Immature natural killer cell (primary cell): ENCODE measurements around the gene KLHL14. TPM values are rescaled to one million over a fixed set of nuclear protein-coding genes. Genes with fewer than 3 reads are reported as not detected.
"Not testable (repeated sequence)": the region's sequence is repeated elsewhere in the genome, so short reads cannot be mapped to it uniquely, and the experiment has no call there.

ENCODE experiments used
- DNase-seq, 3 donors: peaks; one replicate each; pipeline ENCODE4 v3.0.0; 2022; ENCODE audit warnings: mixed read lengths in 1 of 3
- H3K27ac Mint-ChIP-seq, 6 donors: one replicate each; pipeline ENCODE4 v1.8.0; 2020; ENCODE audit warnings: mixed read lengths in 6 of 6, mild to moderate bottlenecking in 5 of 6, inconsistent platforms in 4 of 6, moderate library complexity in 3 of 6
- H3K27me3 Mint-ChIP-seq, 3 donors: one replicate each; pipeline ENCODE4 v1.8.0; 2020 to 2021; ENCODE audit warnings: low read depth in 3 of 3, mild to moderate bottlenecking in 3 of 3, mixed read lengths in 3 of 3, moderate library complexity in 3 of 3, inconsistent platforms in 1 of 3
- H3K36me3 Mint-ChIP-seq, 3 donors: one replicate each; pipeline ENCODE4 v1.8.0; 2020; ENCODE audit warnings: mixed read lengths in 3 of 3, inconsistent platforms in 2 of 3, mild to moderate bottlenecking in 2 of 3
- H3K4me1 Mint-ChIP-seq, 2 donors: one replicate each; pipeline ENCODE4 v1.8.0; 2020; ENCODE audit warnings: inconsistent platforms in 2 of 2, mild to moderate bottlenecking in 2 of 2, mixed read lengths in 2 of 2, moderate library complexity in 1 of 2
- H3K4me3 Mint-ChIP-seq, 5 donors: one replicate each; pipeline ENCODE4 v1.8.0; 2020; ENCODE audit warnings: mild to moderate bottlenecking in 5 of 5, mixed read lengths in 5 of 5, inconsistent platforms in 3 of 5, moderate library complexity in 3 of 5
- H3K9me3 Mint-ChIP-seq, 6 donors: one replicate each; pipeline ENCODE4 v1.8.0; 2020; ENCODE audit warnings: mild to moderate bottlenecking in 6 of 6, mixed read lengths in 6 of 6, inconsistent platforms in 4 of 6, moderate library complexity in 3 of 6
- polyA plus RNA-seq, 3 donors: library from polyadenylated mRNA; unstranded; fragments of 300-500 nt; fragmentation: Illumina TruSeq; gene quantifications; one replicate each; pipeline ENCODE4 v1.2.3, GENCODE V29; 2021

Gene KLHL14
- polyA plus RNA-seq, 3 donors from 2014 or later: 0.07 TPM; not detected in 2

- Mint-ChIP-seq H3K27me3 (peaks cover 0 to 3% (median 2%) of the 10 kb centered on the region in 3 donors), H3K9me3 (peaks cover 0 to 2% (median under 1%) of the 10 kb centered on the region in 6 donors), H3K27ac (no peak overlapping the region), H3K4me1 (no peaks in the 10 kb centered on the region), H3K36me3 (no peaks in the 10 kb centered on the region), H3K4me3 (no peak overlapping the region)
- no peak for DNase-seq
Measured at GRCh38 chr18:32684096-32684495, 88.7 kb downstream of the KLHL14 start.

DNA sequence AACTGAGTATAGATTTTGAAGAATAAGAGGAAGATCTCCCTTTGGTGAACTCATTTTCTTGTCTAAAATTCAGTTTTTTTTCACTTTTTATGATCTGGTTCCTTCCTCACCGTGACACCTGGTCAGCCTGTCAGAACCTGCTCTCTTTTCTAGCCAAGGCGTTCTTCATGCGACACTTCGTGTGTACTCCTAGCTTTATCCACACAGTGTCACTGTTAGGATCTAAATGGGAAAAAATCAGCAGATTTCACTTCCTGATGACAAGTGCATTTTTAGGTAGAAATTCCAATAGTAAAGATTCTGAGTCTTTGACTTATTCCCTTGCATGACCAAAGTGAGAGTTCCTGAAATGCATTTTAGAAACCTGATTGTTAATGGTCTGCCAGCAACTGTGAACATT, 89.8 kb downstream of the KLHL14 start:
- no peak for DNase-seq
- no peaks in the 10 kb centered on the region for H3K4me1 Mint-ChIP-seq
- H3K4me3 Mint-ChIP-seq: no peak overlapping the region
- peaks cover 0 to 3% (median under 1%) of the 10 kb centered on the region in 6 donors for H3K9me3 Mint-ChIP-seq
- H3K27me3 Mint-ChIP-seq: peaks cover 0 to 5% (median 2%) of the 10 kb centered on the region in 3 donors
- no peaks in the 10 kb centered on the region for H3K36me3 Mint-ChIP-seq
- no peak overlapping the region for H3K27ac Mint-ChIP-seq

DNA sequence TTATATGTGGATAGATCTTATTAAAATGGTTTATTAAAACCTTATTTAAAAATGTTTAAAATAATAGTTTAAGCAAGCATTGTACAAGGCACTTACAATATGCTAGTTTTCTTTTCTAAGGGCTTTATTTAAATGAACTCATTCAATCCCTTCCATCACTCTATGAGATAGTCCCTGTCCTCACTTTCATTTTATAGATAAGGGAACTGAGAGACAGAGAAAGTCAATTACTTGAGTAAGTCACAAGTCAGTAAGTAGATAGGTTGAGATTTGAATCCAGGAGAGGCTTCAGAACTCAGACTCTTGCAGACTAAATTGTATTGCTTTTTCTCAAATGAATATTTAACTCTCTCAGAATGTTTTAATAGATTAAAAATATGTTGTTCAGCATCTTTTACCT, 95.2 kb downstream of the KLHL14 start:
- H3K4me1 Mint-ChIP-seq: no peaks in the 10 kb centered on the region
- peaks cover 0 to 6% (median under 1%) of the 10 kb centered on the region in 6 donors for H3K9me3 Mint-ChIP-seq
- no peak for DNase-seq
- H3K27ac Mint-ChIP-seq: no peak overlapping the region
- H3K4me3 Mint-ChIP-seq: no peak overlapping the region
- H3K27me3 Mint-ChIP-seq: peaks cover 0 to 5% (median 2%) of the 10 kb centered on the region in 3 donors
- no peaks in the 10 kb centered on the region for H3K36me3 Mint-ChIP-seq

DNA sequence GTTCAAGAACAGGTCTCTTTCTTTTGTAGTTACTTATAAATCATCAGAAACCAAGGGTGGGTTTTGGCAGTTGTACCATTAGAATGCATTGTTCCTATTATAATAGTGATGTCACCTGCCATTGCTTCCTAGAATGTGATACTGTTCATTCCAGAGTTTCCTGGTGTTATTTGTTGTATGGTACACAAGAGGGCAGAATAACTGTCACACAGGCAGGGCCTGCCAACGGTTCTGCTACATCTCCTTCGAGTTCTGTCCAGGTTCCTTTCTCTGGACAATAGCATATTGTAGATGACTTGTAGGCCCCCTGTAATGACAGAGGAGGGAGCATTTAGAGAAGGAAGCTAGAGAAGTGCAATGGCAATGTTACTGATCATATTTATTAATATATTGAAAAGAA, 98.3 kb downstream of the KLHL14 start:
- peaks cover 0 to 6% (median 0%) of the 10 kb centered on the region in 6 donors for H3K9me3 Mint-ChIP-seq
- DNase-seq: no peak
- no peak overlapping the region for H3K4me3 Mint-ChIP-seq
- H3K27ac Mint-ChIP-seq: no peak overlapping the region
- no peaks in the 10 kb centered on the region for H3K36me3 Mint-ChIP-seq
- no peaks in the 10 kb centered on the region for H3K4me1 Mint-ChIP-seq
- peaks cover 0 to 2% (median 0%) of the 10 kb centered on the region in 3 donors for H3K27me3 Mint-ChIP-seq

DNA sequence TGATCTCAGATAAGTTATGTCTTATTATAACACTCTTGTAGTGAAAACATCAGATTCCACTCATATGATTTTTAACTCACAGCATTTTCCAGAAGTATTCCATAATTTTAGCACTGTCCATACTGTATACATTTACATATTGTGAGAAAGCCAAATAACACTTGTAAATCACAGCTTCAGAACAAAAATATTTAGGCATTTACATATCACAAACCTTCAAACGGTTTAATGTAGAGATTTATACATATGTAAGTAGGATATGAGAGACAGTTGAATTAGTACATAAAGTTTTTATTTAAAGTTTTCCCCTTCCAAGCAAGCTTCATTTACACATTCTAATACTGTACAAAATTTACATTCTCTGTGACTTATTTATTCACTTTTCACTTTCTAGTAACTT, 100.4 kb downstream of the KLHL14 start:
- Mint-ChIP-seq H3K27ac (no peak overlapping the region), H3K9me3 (peaks cover 0 to 6% (median 0%) of the 10 kb centered on the region in 6 donors), H3K27me3 (no peaks in the 10 kb centered on the region), H3K4me3 (no peak overlapping the region), H3K36me3 (no peaks in the 10 kb centered on the region), H3K4me1 (no peaks in the 10 kb centered on the region)
- no peak for DNase-seq

DNA sequence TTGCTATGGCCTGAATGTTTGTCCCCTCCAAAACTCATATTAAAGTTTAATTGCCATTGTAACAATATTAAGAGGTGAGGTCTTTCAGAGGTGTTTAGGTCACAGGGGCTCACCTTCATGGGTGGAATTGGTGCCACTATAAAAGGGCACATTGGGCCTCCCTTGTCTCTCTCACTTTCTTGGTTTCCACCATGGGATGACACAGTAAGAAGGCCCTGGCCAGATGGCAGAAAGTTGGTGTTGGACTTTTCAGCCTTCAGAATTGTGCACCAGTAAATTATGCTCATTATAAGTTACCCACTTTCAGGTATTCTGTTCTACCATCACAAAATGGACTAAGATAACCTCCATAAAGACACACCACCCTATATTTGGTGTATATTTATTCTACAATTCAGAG, 102.1 kb downstream of the KLHL14 start:
- Mint-ChIP-seq H3K27me3 (peaks cover 0 to 2% (median 0%) of the 10 kb centered on the region in 3 donors), H3K4me1 (no peaks in the 10 kb centered on the region), H3K9me3 (peaks cover 0 to 3% (median 0%) of the 10 kb centered on the region in 6 donors), H3K4me3 (no peak overlapping the region), H3K36me3 (no peaks in the 10 kb centered on the region), H3K27ac (no peak overlapping the region)
- no peak for DNase-seq

GRCh38 chr18:32669549-32670165, 103.2 kb downstream of the KLHL14 start:
- peaks cover 0 to 2% (median 0%) of the 10 kb centered on the region in 3 donors for H3K27me3 Mint-ChIP-seq
- no peak for DNase-seq
- no peaks in the 10 kb centered on the region for H3K36me3 Mint-ChIP-seq
- H3K4me3 Mint-ChIP-seq: no peak overlapping the region
- no peaks in the 10 kb centered on the region for H3K4me1 Mint-ChIP-seq
- peaks cover 0 to 3% (median 0%) of the 10 kb centered on the region in 6 donors for H3K9me3 Mint-ChIP-seq
- H3K27ac Mint-ChIP-seq: no peak overlapping the region

GRCh38 chr18:32668956-32669355, 103.9 kb downstream of the KLHL14 start:
- Mint-ChIP-seq H3K9me3 (peaks cover 0 to 3% (median 0%) of the 10 kb centered on the region in 6 donors), H3K27me3 (peaks cover 0 to 2% (median 0%) of the 10 kb centered on the region in 3 donors), H3K27ac (no peak overlapping the region), H3K36me3 (no peaks in the 10 kb centered on the region), H3K4me1 (no peaks in the 10 kb centered on the region), H3K4me3 (no peak overlapping the region)
- no peak for DNase-seq

- H3K9me3 Mint-ChIP-seq: peaks cover 2 to 11% (median 5%) of the 10 kb centered on the region in 6 donors
- peaks cover 0 to 3% (median 0%) of the 10 kb centered on the region in 3 donors for H3K27me3 Mint-ChIP-seq
Measured at GRCh38 chr18:32661486-32662299, 111.1 kb downstream of the KLHL14 start.

GRCh38 chr18:32654507-32654906, 118.3 kb downstream of the KLHL14 start:
- not testable (repeated sequence) for DNase-seq, H3K36me3 Mint-ChIP-seq, H3K4me1 Mint-ChIP-seq, H3K27ac Mint-ChIP-seq, H3K4me3 Mint-ChIP-seq, H3K27me3 Mint-ChIP-seq
- H3K9me3 Mint-ChIP-seq: peaks cover 4 to 25% (median 9%) of the 10 kb centered on the region in 6 donors

More at GRCh38 chr18:32661486-32662299, 111.1 kb downstream of the KLHL14 start:
- H3K36me3 Mint-ChIP-seq: no peaks in the 10 kb centered on the region
- DNase-seq: no peak
- H3K27ac Mint-ChIP-seq: no peak overlapping the region
- no peak overlapping the region for H3K4me3 Mint-ChIP-seq
- no peaks in the 10 kb centered on the region for H3K4me1 Mint-ChIP-seq

DNA sequence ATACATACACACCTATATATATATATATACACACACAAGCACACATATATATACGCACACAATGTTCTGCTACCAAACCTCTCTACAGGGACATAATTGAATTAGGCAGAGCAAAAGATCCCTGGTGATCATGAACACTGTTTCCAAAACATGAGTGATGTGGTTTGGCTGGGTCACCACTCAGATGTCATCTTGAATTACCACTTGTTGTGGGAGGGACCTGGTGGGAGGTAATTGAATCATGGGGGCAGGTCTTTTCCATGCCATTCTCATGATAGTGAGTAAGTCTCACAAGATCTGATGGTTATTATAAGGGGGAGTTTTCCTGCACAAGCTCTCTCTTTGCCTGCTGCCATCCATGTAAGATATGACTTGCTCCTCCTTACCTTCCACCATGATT, 135.2 kb downstream of the KLHL14 start:
- not testable (repeated sequence) for H3K4me3 Mint-ChIP-seq

GRCh38 chr18:32637226-32637625, 135.6 kb downstream of the KLHL14 start:
- no peak for DNase-seq
- H3K27me3 Mint-ChIP-seq: peaks cover 0 to 3% (median 0%) of the 10 kb centered on the region in 3 donors

More for the DNA sequence above, 135.2 kb downstream of the KLHL14 start:
- not testable (repeated sequence) for H3K27ac Mint-ChIP-seq, DNase-seq, H3K27me3 Mint-ChIP-seq, H3K9me3 Mint-ChIP-seq, H3K4me1 Mint-ChIP-seq, H3K36me3 Mint-ChIP-seq

DNA sequence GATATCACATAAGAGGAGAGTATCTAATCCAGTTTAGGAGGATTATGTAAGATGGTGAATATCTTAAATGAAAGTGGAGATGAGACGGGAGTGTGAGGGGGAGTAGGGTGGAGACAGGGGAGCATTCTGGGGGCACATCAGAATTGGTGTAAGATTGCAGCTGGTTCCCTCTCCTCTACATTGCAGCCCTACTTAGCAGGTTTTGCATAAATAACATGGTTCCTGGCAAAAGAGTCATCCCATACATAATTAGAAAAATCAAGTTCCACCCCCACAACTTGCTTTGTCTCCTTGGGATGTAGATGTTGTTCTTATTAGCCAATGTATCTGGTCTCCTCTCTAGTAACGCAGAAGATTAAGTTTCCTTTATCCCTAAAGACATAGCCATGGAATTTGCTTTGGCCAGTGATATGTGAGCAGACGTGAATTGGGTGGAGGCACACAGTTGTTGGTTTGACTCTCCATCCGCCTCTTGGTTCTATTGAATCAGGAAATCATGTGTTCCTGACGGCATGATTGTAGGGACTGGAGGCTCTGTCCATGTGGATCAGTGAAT, 137.9 kb downstream of the KLHL14 start:
- no peak overlapping the region for H3K4me3 Mint-ChIP-seq
- no peaks in the 10 kb centered on the region for H3K4me1 Mint-ChIP-seq
- H3K9me3 Mint-ChIP-seq: peaks cover 0 to 2% (median under 1%) of the 10 kb centered on the region in 6 donors
- H3K27me3 Mint-ChIP-seq: peaks cover 0 to 3% (median 2%) of the 10 kb centered on the region in 3 donors
- DNase-seq: no peak
- no peaks in the 10 kb centered on the region for H3K36me3 Mint-ChIP-seq
- no peak overlapping the region for H3K27ac Mint-ChIP-seq

More at GRCh38 chr18:32637226-32637625, 135.6 kb downstream of the KLHL14 start:
- no peak overlapping the region for H3K27ac Mint-ChIP-seq
- H3K36me3 Mint-ChIP-seq: no peaks in the 10 kb centered on the region
- no peaks in the 10 kb centered on the region for H3K4me1 Mint-ChIP-seq
- peaks cover 0 to 4% (median under 1%) of the 10 kb centered on the region in 6 donors for H3K9me3 Mint-ChIP-seq
- H3K4me3 Mint-ChIP-seq: no peak overlapping the region
